Lower leg skin (tissue), 3 donors: ENCODE measurements around the gene SFI1.

ENCODE experiments used
- CTCF ChIP-seq, 3 donors: fragments of 450-650 bp; IDR thresholded peaks; one replicate each; pipeline ENCODE4 v1.5.1; 2016; ENCODE audit warnings: antibody characterized with exemption in 3 of 3, mild to moderate bottlenecking in 3 of 3, moderate library complexity in 2 of 3
- POLR2A ChIP-seq, 2 donors: fragments of 450-650 bp; IDR thresholded peaks; one replicate each; pipeline ENCODE4 v1.6.1; 2016 to 2017; ENCODE audit warnings: antibody characterized with exemption in 2 of 2, mild to moderate bottlenecking in 1 of 2, moderate library complexity in 1 of 2

DNA sequence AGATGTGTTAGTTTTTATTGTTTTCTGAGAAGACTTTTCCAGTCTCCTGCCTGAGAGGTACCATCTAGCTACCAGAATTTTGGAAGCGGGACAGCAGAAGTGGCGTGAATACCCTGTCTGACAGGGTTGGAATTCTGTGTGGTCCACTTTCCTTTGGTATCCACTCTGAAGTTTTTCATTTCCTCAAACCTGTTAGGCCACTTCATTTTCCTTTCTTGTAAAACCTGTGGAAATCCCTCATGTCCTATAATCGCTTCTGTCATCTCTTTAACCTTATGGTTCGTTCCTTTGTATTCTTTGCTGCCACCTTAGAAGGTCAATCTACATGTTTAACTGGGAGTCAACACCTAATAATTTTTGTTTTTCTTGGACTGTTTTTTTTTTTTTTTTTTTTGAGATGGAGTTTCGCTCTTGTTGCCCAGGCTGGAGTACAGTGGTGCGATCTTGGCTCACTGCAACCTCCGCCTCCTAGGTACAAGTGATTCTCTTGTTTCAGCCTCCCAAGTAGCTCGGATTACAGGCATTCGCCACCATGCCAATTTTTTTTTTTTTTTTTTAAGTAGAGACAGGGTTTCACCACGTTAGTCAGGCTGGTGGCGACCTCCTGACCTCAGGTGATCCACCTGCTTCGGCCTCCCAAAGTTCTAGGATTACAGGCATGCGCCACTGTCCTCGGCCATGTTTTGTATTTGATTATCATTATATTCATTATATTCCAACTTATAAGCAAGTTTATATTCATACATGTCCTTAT, 7.1 kb downstream of the SFI1 start:
- TF ChIP-seq CTCF (IDR thresholded peaks at IDR 0.05) (no peak), POLR2A (IDR thresholded peaks at IDR 0.05) (no peak)
